HAP-1 (cell line): ENCODE measurements around the gene COIL.
A peak's percentile ranks its signal among the peaks of the same experiment; 100 is the strongest.

Experiments
- DNase-seq, 2 experiments: peaks; one replicate each; pipeline ENCODE4 v3.0.0-alpha.2; 2016 to 2020; ENCODE audit warnings: low spot score in 2 of 2
- H3K27me3 ChIP-seq: fragments of 250-450 bp; sonication (Bioruptor Pico); 2 replicates; pipeline ENCODE4 v1.5.1; 2020; ENCODE audit warnings: low read depth, mild to moderate bottlenecking, moderate library complexity
- H3K36me3 ChIP-seq: fragments of 250-450 bp; sonication (Bioruptor Pico); replicated peaks from 2 replicates; pipeline ENCODE4 v1.5.1; 2020; ENCODE audit warnings: mild to moderate bottlenecking
- H3K4me1 ChIP-seq: fragments of 250-450 bp; sonication (Bioruptor Pico); 2 replicates; pipeline ENCODE4 v1.5.1; 2020; ENCODE audit warnings: mild to moderate bottlenecking
- H3K4me3 ChIP-seq: fragments of 250-450 bp; sonication (Bioruptor Pico); 2 replicates; pipeline ENCODE4 v1.5.1; 2020; ENCODE audit warnings: mild to moderate bottlenecking, moderate library complexity
- H3K9me3 ChIP-seq: fragments of 250-450 bp; sonication (Bioruptor Pico); 2 replicates; pipeline ENCODE4 v1.5.1; 2020; ENCODE audit warnings: mild to moderate bottlenecking, moderate library complexity
- in situ Hi-C: fragments of 300-500 bp; cut with MboI; formaldehyde crosslinking; loops from 3 replicates; pipeline ENCODE4 v1.14.3; 2020; ENCODE audit warnings: low sequenced_read_pairs, inconsistent platforms, mixed read lengths

The COIL gene

DNA sequence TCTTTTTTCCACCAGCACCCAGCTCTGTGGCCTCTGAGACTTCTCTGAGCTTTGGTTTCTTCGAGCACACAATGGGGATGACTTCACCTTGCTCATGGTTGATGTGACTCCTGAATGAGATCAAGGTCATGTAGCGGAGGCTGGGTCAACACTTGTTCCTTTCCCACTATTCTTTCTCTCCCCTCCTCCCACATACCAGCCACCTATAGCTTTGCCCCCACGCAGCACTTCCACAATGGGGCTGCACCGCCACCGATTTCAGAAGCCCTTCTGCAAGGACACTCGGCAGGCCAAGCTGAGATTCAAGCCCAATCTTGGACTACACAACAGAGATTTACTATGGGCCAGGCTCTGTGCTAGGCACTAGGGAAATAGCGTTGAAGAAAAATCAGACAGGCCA is 61.4 kb downstream of the COIL start:
- no peaks in the 10 kb centered on the region for H3K9me3 ChIP-seq
- peaks cover 87% of the 10 kb centered on the region for H3K36me3 ChIP-seq
- in situ Hi-C loops: no loop called here
- no peaks in the 10 kb centered on the region for H3K4me1 ChIP-seq
- no peaks in the 10 kb centered on the region for H3K27me3 ChIP-seq
- no peak for DNase-seq
- H3K4me3 ChIP-seq: no peak overlapping the region

DNA sequence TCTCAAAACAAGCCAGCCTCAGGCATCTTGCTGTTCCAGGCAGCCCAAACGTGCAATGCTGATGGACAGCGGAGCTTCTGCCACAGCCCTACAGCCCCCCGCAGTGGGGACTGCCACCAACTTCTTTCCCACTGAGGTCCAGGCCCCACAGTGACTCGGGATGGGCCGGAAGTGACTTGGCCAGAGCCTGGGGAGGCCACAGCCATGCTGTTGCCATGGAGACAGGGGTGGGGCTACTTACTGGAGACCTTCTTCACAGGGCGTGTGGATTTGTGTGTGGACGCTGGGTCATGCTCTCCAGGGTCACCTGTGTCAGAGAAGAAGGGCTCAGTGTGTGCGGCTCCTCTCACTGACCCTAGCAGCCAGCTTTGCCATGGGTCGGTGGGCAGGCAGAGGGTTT is 62.0 kb downstream of the COIL start:
- H3K27me3 ChIP-seq: no peaks in the 10 kb centered on the region
- H3K36me3 ChIP-seq: peaks cover 87% of the 10 kb centered on the region
- no peak for DNase-seq
- H3K4me1 ChIP-seq: no peaks in the 10 kb centered on the region
- H3K9me3 ChIP-seq: no peaks in the 10 kb centered on the region
- in situ Hi-C loops: no loop called here
- H3K4me3 ChIP-seq: no peak overlapping the region

DNA sequence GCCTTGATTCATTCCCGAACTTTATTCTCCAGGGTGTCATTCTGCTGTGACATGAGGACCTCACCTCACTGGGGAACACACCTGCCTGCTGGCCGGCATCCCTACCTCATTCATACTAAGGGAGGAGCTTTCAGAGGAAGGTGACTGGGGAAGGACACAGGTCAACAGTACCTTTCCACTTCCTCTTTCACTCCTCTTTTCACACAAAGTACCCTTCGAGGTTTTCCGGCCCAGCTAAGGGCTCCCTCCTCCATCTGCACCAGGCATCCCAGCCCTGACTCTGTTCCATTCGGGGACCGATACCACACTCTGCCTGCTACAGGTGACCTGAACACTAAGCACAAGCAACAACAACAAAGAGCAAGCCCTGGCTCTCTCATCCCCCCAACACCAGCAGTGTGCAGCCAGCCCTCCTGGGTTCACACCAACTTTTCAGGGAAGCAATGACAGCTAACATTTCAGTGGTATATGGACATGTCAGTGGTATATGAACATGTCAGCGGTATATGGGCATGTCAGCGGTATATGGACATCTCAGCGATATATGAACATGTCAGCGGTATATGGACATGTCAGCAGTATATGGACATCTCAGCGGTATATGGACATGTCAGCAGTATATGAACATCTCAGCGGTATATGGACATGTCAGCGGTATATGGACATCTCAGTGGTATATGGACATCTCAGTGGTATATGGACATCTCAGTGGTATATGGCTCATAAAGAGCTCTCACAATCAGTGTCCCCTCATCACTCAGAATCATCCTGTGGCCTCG is 63.0 kb downstream of the COIL start:
- in situ Hi-C loops: no loop called here
- H3K36me3 ChIP-seq: peaks cover 86% of the 10 kb centered on the region
- H3K4me3 ChIP-seq: no peak overlapping the region
- H3K4me1 ChIP-seq: no peaks in the 10 kb centered on the region
- H3K27me3 ChIP-seq: no peaks in the 10 kb centered on the region
- H3K9me3 ChIP-seq: no peaks in the 10 kb centered on the region
- DNase-seq: no peak

DNA sequence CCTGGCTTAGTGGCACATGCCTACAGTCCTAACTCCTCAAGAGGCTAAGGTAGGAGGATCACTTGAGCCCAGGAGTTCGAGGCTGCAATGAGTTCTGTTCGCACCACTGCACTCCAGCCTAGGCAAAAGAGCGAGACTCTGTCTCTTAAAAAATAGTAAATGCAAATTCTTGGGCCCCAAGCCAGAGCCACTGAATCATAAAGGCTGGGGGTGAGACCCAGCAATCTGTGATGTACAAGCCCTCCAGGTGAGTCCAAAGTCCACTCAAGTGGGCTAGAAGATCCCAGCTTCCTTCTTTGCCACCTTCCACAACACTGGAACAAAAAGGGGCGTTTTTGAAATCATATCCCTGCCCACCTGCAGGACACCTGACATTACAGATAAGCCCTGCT is 63.9 kb downstream of the COIL start:
- Histone ChIP-seq H3K4me1 (no peaks in the 10 kb centered on the region), H3K4me3 (no peak overlapping the region), H3K9me3 (no peaks in the 10 kb centered on the region), H3K27me3 (no peaks in the 10 kb centered on the region), H3K36me3 (peaks cover 86% of the 10 kb centered on the region)
- in situ Hi-C loops: no loop called here
- DNase-seq: no peak

DNA sequence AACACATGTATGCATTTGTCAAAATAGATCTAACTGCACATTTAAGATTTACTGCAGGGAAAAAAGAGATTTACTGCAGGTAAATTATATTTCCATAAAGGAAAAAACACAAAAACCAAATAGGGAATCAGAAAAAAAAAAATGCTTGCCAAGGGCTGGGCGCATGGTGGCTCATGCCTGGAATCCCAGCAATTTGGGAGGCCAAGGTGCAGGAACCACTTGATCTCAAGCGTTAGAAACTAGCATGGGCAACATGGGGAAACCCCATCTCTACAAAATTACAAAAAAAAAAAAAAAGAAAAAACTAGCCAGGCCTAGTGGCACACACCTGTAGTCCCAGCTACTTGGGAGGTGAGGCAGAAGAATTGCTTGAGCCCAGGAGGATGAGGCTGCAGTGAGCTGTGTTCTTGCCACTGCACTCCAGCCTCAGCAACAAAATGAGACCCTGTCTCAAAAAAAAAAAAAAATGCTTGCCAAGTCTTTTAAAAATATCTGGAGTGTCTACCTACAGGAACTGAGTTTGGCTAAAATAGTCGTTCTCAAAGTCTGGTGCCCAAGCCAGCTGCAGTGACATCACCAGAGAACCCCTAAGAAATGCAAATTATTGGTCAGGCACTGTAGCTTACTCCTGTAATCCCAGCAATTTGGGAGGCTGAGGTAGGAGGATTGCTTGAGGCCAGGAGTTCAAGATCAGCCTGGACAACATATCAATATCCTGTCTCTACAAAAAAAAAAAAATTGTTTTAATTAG is 64.5 kb downstream of the COIL start:
- Histone ChIP-seq H3K27me3 (no peaks in the 10 kb centered on the region), H3K4me3 (no peak overlapping the region), H3K9me3 (no peaks in the 10 kb centered on the region), H3K4me1 (no peaks in the 10 kb centered on the region), H3K36me3 (peaks cover 86% of the 10 kb centered on the region)
- in situ Hi-C loops: no loop called here
- no peak for DNase-seq

DNA sequence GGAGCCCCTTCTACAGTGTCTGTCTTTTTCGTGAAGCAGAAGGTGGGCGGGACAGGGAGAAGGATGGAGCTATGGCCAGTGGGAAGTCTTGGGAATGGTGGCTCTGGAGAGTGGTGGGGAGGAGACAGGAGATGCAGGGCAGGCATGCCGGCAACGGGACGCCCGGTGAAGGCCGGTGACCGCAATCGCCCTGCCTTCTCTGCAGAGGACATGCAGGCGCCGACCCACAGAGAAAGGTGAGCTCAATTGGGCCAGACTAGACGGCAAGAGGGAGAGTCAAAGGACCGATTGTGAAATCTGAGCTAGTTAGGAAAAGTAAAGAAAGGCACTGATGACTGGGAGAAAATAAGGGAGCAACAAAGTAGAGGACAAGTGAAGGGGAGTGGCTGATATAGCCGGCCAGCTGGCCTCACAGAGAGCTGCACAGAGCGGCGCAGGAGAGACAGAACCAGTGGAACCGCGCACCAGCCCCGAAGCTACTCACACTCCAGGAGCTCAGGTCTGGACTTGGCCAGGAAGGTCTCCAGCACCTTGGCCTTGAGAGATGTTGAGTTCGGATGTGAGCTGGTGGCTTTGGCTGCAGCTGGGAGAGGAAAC is 65.9 kb downstream of the COIL start:
- peaks cover 86% of the 10 kb centered on the region for H3K36me3 ChIP-seq
- H3K27me3 ChIP-seq: no peaks in the 10 kb centered on the region
- in situ Hi-C loops: no loop called here
- H3K4me1 ChIP-seq: no peaks in the 10 kb centered on the region
- no peak overlapping the region for H3K4me3 ChIP-seq
- no peak for DNase-seq
- H3K9me3 ChIP-seq: no peaks in the 10 kb centered on the region

DNA sequence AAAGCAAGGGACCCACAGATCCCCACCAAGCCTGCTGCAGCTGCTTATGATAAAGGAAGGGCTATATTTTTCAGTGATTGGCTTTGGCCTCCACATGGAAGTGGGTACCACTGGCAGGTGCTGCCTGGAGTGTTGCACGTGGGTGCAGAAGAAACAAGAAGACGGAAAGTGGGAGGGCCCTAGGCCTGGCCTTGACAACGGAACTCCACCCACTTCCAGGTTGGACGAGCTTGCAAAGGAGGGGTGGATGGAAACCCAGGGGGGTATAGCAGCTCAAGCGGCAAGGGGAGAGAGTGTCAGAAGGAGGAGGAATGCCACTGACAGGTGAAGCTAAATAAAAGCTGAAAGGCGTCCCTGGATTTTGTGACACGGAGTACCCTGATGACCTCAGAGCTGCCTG is 67.3 kb downstream of the COIL start:
- in situ Hi-C loops: no loop called here
- H3K9me3 ChIP-seq: no peaks in the 10 kb centered on the region; the same call in 1 of the 2 replicates
- no peaks in the 10 kb centered on the region for H3K27me3 ChIP-seq
- DNase-seq: no peak
- H3K4me1 ChIP-seq: no peaks in the 10 kb centered on the region
- no peak overlapping the region for H3K4me3 ChIP-seq
- H3K36me3 ChIP-seq: peaks cover 84% of the 10 kb centered on the region

DNA sequence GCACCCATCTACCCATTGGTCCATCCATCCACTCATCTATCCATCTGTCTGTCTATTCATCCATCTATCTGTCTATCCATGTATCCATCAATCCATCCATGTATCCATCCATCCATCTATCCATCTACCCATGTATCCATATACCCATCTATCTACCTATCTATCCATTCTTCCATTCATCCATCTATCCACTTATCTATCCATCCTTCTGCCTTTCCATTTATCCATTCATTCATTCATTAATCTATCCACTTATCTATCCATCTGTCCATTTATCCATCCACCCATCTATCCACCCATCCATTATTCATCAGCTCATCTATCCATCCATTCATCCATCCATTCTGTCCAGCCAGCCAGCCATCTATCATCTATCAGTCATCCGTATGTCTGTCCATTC is 68.5 kb downstream of the COIL start:
- Histone ChIP-seq H3K4me3 (no peak overlapping the region), H3K36me3 (peaks cover 84% of the 10 kb centered on the region), H3K27me3 (no peaks in the 10 kb centered on the region), H3K9me3 (peaks cover 4% of the 10 kb centered on the region; the same call in 1 of the 2 replicates), H3K4me1 (no peaks in the 10 kb centered on the region)
- DNase-seq: no peak
- in situ Hi-C loops: no loop called here

DNA sequence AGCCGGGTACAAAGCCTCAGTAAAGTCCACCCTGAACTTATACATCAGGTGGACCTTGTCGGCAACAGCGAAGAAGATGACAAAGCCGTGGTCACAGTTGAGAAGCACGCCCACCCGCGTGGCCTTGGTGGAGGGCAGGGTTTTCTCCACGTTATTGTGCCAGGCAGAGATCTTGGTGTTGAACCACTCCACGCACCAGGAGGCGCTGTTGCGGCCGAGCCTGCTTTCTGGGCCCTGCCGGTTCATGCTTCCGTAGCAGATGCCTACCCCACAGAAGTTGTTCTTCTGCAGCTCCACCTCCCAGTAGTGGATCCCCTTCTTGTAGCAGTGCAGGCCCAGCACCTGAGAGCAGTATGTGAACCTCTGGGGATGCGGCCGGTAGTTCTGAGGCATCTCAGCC is 69.1 kb downstream of the COIL start:
- Histone ChIP-seq H3K27me3 (no peaks in the 10 kb centered on the region), H3K9me3 (peaks cover 4% of the 10 kb centered on the region; the same call in 1 of the 2 replicates), H3K4me1 (no peaks in the 10 kb centered on the region), H3K36me3 (peaks cover 85% of the 10 kb centered on the region), H3K4me3 (no peak overlapping the region)
- peak in 1 of 2 experiments; percentile 39 for DNase-seq
- in situ Hi-C loops: no loop called here

DNA sequence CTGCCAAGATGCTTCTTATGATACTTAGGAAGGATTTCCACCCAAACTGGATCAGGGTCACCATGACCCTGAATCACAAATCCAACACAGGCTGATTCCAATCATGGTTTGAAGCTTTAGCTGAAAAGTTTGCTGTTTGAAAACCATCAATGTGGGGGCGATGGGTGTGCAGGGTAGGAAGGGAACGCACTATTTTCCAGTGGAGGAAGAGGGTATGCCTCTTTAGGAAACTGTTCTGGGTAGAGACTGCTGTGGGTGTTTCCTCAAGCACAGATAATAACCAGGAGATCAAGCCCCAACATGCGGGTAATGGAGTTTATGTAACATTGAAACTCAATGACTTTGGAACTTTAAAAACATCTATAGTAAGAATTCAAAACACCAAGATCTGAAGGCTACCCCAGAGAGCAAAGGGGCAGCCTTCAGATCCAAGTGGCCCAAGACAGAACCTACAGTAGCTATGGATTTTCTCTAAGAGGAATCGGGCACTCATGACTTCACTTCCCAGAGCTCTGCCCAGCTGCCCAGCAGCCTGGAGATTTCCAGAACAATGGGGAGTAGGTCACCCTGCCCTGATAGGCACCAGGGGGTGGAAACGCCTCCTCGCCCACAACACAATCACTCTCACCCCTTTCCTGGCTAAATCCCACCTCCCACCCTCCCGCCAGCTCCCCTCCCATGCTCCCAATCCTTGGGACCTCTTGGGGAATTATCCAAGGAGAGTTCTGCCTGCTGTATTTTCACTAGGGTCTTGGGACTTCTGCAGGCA is 69.8 kb downstream of the COIL start:
- in situ Hi-C loops: no loop called here
- peaks cover 4% of the 10 kb centered on the region; the same call in 1 of the 2 replicates for H3K9me3 ChIP-seq
- peaks cover 85% of the 10 kb centered on the region for H3K36me3 ChIP-seq
- H3K4me3 ChIP-seq: no peak overlapping the region
- no peaks in the 10 kb centered on the region for H3K4me1 ChIP-seq
- DNase-seq: no peak
- H3K27me3 ChIP-seq: no peaks in the 10 kb centered on the region

DNA sequence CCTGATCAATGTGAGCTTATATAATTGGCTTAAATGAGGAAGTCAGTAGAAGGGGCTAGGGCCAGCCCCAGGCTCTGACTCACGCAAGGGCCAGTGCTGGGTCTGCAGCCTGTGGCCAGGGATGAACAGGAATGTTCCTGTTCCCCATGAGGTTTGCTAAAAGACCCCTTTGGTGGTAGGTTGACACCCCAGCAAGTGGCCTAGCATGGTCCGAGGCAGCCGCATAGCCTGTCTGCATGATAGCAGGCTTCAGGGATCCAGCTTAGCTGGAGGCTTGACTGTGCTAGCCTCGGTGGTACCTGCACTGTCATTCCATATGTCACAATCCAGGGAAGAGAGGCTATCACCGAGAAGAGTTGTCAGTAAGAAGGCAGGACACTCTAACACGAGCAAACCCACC is 70.5 kb downstream of the COIL start:
- no peaks in the 10 kb centered on the region for H3K4me1 ChIP-seq
- H3K9me3 ChIP-seq: peaks cover 4% of the 10 kb centered on the region; the same call in 1 of the 2 replicates
- no peak for DNase-seq
- no peak overlapping the region for H3K4me3 ChIP-seq
- in situ Hi-C loops: no loop called here
- no peaks in the 10 kb centered on the region for H3K27me3 ChIP-seq
- peaks cover 79% of the 10 kb centered on the region for H3K36me3 ChIP-seq
